Kidney epithelial cell (primary cell): Measurements from ENCODE around the gene TWIST1. TPM values are rescaled to one million over a fixed set of nuclear protein-coding genes. Genes with fewer than 3 reads are reported as not detected.

Experiments
- DNase-seq: peaks from one replicate; pipeline ENCODE4 v3.0.0-alpha.2; 2010; ENCODE audit warnings: low read depth
- H3K27me3 ChIP-seq: 2 replicates; pipeline ENCODE4 v1.6.0; 2011; ENCODE audit warnings: low read length; ENCODE audit not compliant: control insufficient read depth, insufficient read depth
- H3K36me3 ChIP-seq: 2 replicates; pipeline ENCODE4 v1.5.1; 2011; ENCODE audit warnings: low read length; ENCODE audit not compliant: control insufficient read depth, insufficient read depth
- H3K4me3 ChIP-seq: 2 replicates; pipeline ENCODE4 v1.5.1; 2011; ENCODE audit warnings: low read depth, mild to moderate bottlenecking, control low read depth, low read length
- total RNA-seq: library from RNA; depleted of rRNA; stranded (reverse); fragments of >200 nt; gene quantifications from 2 replicates; pipeline ENCODE4 v1.2.3, GENCODE V29; 2015
- TF ChIP-seq, protein P1 (sequence below): IDR thresholded peaks from 2 replicates; pipeline ENCODE4 v1.5.1; 2011; ENCODE audit warnings: mild to moderate bottlenecking, moderate library complexity, low read length, control low read depth, inconsistent platforms; ENCODE audit not compliant: insufficient read depth, poor library complexity, severe bottlenecking

Gene TWIST1
- total RNA-seq, 1 donor from 2014 or later, result 6.3 TPM

DNA sequence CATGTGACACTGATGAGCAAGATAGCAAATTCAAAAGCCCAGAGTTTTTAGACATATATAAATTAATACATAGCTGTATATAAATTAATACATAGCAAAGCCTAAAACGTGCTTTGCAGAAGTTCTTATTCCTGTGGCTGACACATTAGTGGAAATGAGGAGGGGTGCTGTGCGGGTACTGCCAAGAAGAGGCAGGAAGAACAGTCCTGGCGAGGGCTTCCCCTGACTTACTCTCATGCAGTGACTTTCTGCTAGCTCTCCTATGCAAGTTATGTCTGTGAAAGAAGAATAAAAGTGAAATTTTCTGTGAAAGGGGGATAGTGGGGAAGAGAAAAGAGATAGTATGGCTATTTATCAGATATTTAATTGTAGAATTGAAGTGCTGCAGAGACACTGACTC, 27.6 kb downstream of the TWIST1 start:
- no peaks in the 10 kb centered on the region for H3K36me3 ChIP-seq
- TF ChIP-seq, protein P1, sequence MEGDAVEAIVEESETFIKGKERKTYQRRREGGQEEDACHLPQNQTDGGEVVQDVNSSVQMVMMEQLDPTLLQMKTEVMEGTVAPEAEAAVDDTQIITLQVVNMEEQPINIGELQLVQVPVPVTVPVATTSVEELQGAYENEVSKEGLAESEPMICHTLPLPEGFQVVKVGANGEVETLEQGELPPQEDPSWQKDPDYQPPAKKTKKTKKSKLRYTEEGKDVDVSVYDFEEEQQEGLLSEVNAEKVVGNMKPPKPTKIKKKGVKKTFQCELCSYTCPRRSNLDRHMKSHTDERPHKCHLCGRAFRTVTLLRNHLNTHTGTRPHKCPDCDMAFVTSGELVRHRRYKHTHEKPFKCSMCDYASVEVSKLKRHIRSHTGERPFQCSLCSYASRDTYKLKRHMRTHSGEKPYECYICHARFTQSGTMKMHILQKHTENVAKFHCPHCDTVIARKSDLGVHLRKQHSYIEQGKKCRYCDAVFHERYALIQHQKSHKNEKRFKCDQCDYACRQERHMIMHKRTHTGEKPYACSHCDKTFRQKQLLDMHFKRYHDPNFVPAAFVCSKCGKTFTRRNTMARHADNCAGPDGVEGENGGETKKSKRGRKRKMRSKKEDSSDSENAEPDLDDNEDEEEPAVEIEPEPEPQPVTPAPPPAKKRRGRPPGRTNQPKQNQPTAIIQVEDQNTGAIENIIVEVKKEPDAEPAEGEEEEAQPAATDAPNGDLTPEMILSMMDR, result no peak
- no peaks in the 10 kb centered on the region for H3K27me3 ChIP-seq
- no peak overlapping the region for H3K4me3 ChIP-seq
- DNase-seq, result no peak

DNA sequence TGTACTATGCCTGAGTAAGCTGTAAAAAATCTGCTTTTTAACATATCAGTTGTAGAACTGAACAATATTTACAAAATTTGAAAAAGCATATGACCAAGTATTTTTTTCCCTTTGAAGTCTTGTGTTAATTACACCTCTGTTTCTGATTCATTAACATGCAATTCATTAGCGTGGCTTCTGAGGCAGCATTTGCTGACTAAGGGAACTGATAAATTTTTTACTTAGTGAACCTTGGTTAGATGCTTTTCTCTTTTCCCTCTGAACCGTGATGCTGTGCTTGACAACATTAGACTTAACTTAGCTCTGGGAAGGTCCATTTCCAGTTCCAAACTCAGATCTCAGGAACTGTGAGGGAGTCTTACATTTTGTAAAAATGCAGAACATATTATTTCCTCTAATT, 28.1 kb downstream of the TWIST1 start:
- no peak for DNase-seq
- H3K36me3 ChIP-seq, result no peaks in the 10 kb centered on the region
- H3K27me3 ChIP-seq, result no peaks in the 10 kb centered on the region
- TF ChIP-seq, protein P1, result no peak
- H3K4me3 ChIP-seq, result no peak overlapping the region

DNA sequence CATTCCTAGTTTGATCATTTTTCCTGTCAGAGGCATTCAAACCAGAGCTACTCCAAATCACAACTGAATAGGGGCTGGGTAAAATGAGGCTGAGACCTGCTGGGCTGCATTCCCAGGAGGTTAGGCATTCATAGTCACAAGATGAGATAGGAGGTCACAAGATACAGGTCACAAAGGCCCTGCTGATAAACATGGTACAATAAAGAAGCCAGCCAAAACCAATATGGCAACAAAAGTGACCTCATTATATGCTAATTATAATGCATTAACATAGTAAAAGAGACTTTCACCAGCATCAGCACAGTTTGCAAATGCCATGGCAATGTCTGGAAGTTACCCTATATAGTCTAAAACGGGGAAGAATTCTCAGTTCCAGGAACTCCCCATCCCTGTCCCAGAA, 37.3 kb downstream of the TWIST1 start:
- TF ChIP-seq, protein P1, result no peak
- Histone ChIP-seq H3K4me3 (no peak overlapping the region), H3K27me3 (no peaks in the 10 kb centered on the region), H3K36me3 (no peaks in the 10 kb centered on the region)
- DNase-seq, result no peak

DNA sequence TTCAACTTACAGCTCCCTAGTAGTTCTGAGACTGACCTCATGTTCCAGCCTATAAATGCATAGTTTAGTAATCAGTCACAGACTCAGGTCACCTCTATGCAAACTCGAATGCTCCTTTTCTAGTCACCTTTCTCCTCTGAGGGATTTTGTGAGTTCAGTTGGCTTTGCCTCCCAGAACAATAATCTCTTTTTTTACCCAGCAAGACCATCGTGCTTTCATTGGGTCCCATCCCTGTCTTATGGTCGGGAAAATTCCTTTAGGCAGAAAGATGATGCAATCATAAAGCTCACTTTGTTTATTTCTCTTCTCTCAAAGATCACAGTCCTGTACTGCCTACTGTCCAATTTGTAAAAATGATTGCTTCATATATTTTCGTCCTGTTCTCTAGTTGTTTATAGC, 38.4 kb downstream of the TWIST1 start:
- TF ChIP-seq, protein P1, result no peak
- Histone ChIP-seq H3K36me3 (no peaks in the 10 kb centered on the region), H3K4me3 (no peak overlapping the region), H3K27me3 (no peaks in the 10 kb centered on the region)
- no peak for DNase-seq

DNA sequence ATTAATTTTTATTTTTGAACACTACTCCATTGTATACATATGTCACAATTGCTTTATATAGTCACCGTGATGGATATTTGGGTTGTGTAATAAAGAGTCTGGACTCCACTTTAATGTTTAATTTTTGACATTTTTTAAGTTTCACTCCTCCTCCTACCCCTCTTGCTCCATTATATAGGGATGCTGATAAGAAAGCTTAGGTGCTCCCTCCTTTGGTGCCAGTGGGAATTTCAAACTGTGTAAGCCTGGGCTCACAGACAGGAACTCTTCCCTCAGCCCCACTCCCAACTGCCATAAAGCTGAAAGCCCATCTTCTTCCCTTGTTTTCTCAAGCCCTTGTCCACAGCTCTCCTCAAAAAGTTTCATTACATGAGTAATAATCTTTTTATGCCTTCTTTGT, 47.6 kb downstream of the TWIST1 start:
- Histone ChIP-seq H3K4me3 (no peak overlapping the region), H3K27me3 (no peaks in the 10 kb centered on the region), H3K36me3 (no peaks in the 10 kb centered on the region)
- TF ChIP-seq, protein P1, result no peak
- no peak for DNase-seq

DNA sequence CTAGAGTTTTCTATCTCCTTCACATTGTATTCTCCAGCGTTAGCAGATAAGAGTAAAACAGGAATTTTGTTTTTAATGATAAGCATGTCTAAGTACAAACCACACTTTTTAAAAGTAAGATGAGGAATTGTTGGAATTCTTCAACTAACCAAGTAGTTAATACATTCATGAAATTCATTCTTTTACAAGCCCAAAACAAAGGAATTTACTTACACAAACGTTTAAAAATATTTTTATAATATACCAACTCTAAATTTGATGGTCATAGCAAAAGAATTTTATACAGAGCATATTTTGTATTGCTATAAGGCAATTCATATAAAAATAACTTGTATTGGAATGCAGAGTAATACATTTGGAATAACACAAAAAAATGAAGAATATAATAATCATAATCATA, 51.3 kb downstream of the TWIST1 start:
- H3K4me3 ChIP-seq, result no peak overlapping the region
- H3K27me3 ChIP-seq, result no peaks in the 10 kb centered on the region
- TF ChIP-seq, protein P1, result no peak
- H3K36me3 ChIP-seq, result no peaks in the 10 kb centered on the region
- no peak for DNase-seq
